SKM-1 treated with dmso at 0.1 percent for 144 hours (cell line): ENCODE data around the gene RHOB.
"Not testable (repeated sequence)": the region's sequence is repeated elsewhere in the genome, so short reads cannot be mapped to it uniquely, and the experiment has no call there.

Experiments
- DNase-seq: peaks from one replicate; lab custom pipeline; 2025; ENCODE audit not compliant: unreplicated experiment; lab: John Stamatoyannopoulos, UW

Gene RHOB

GRCh38 chr2:20446917-20447436, at the start of gene RHOB:
Gene RHOB, plus strand, starts transcription at chr2:20447074. Its CDS starts 392 bp downstream, at chr2:20447466.
- DNase-seq = peak; percentile 96

- DNase-seq = no peak
These were observed 48.9 kb upstream of the RHOB start for GRCh38 chr2:20397811-20398447.

GRCh38 chr2:20398956-20399567, 47.8 kb upstream of the RHOB start:
- no peak for DNase-seq

GRCh38 chr2:20400306-20400705, 46.6 kb upstream of the RHOB start:
- DNase-seq = no peak

GRCh38 chr2:20400787-20401488, 45.9 kb upstream of the RHOB start:
- DNase-seq = no peak

GRCh38 chr2:20401489-20401835, 45.4 kb upstream of the RHOB start:
- no peak for DNase-seq

- no peak for DNase-seq
These were observed 43.0 kb upstream of the RHOB start for GRCh38 chr2:20403774-20404312.

- DNase-seq = no peak
These were observed 41.9 kb upstream of the RHOB start for GRCh38 chr2:20404950-20405349.

- DNase-seq = no peak
These were observed 37.8 kb upstream of the RHOB start for GRCh38 chr2:20409039-20409438.

GRCh38 chr2:20410556-20411277, 36.2 kb upstream of the RHOB start:
- DNase-seq = no peak

- DNase-seq = peak; percentile 86
These were observed 35.4 kb upstream of the RHOB start for GRCh38 chr2:20411361-20411894.

GRCh38 chr2:20414806-20415205, 32.1 kb upstream of the RHOB start:
- DNase-seq = no peak

- DNase-seq = no peak
These were observed 31.4 kb upstream of the RHOB start for GRCh38 chr2:20415511-20415918.

GRCh38 chr2:20416723-20417122, 30.2 kb upstream of the RHOB start:
- DNase-seq = no peak

GRCh38 chr2:20417230-20417821, 29.5 kb upstream of the RHOB start:
- not testable (repeated sequence) for DNase-seq

GRCh38 chr2:20418519-20418918, 28.4 kb upstream of the RHOB start:
- no peak for DNase-seq

- DNase-seq = no peak
These were observed 27.8 kb upstream of the RHOB start for GRCh38 chr2:20419007-20419576.

- DNase-seq = no peak
These were observed 27.1 kb upstream of the RHOB start for GRCh38 chr2:20419752-20420151.

- DNase-seq = no peak
These were observed 25.4 kb upstream of the RHOB start for GRCh38 chr2:20421336-20421987.

- DNase-seq = no peak
These were observed 24.9 kb upstream of the RHOB start for GRCh38 chr2:20421988-20422370.
